Measurements from ENCODE around the gene CASZ1.

DNA sequence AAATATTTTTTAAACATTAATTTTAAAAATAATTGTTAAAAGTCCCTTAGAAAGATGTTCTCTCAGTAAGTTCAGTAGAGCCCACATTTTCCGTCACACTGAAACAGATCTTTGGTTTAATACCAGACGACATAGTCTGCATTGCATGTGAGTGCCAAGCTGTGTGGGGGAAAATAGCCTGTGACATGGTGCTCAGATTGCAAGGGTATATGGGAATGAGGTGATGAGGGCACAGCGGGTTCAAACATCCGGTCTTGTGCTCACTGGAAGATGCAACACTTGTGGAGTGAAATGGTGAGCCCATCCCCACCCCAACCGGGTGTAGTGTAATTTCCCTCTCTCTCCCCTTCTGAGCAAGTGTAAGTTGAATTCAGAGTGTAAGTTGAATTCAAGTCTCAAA, 207.4 kb downstream of the CASZ1 start:
- TF ChIP-seq, protein P1, sequence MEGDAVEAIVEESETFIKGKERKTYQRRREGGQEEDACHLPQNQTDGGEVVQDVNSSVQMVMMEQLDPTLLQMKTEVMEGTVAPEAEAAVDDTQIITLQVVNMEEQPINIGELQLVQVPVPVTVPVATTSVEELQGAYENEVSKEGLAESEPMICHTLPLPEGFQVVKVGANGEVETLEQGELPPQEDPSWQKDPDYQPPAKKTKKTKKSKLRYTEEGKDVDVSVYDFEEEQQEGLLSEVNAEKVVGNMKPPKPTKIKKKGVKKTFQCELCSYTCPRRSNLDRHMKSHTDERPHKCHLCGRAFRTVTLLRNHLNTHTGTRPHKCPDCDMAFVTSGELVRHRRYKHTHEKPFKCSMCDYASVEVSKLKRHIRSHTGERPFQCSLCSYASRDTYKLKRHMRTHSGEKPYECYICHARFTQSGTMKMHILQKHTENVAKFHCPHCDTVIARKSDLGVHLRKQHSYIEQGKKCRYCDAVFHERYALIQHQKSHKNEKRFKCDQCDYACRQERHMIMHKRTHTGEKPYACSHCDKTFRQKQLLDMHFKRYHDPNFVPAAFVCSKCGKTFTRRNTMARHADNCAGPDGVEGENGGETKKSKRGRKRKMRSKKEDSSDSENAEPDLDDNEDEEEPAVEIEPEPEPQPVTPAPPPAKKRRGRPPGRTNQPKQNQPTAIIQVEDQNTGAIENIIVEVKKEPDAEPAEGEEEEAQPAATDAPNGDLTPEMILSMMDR (IDR thresholded peaks at IDR 0.05 in 8 of 11, conservative IDR thresholded peaks at IDR 0.05 in 3 of 11), result no peak
- TF ChIP-seq POLR2A (IDR thresholded peaks at IDR 0.05), result no peak
- TF ChIP-seq POLR2AphosphoS5 (IDR thresholded peaks at IDR 0.05), result no peak

Measured in spleen (tissue), 7 donors.